Measurements from ENCODE around the gene MTA1. TPM values are rescaled to one million over a fixed set of nuclear protein-coding genes. Genes with fewer than 3 reads are reported as not detected.

Gene MTA1
- total RNA-seq, 4 donors from 2014 or later, result 34.3 to 75.0 (median 49.2) TPM

DNA sequence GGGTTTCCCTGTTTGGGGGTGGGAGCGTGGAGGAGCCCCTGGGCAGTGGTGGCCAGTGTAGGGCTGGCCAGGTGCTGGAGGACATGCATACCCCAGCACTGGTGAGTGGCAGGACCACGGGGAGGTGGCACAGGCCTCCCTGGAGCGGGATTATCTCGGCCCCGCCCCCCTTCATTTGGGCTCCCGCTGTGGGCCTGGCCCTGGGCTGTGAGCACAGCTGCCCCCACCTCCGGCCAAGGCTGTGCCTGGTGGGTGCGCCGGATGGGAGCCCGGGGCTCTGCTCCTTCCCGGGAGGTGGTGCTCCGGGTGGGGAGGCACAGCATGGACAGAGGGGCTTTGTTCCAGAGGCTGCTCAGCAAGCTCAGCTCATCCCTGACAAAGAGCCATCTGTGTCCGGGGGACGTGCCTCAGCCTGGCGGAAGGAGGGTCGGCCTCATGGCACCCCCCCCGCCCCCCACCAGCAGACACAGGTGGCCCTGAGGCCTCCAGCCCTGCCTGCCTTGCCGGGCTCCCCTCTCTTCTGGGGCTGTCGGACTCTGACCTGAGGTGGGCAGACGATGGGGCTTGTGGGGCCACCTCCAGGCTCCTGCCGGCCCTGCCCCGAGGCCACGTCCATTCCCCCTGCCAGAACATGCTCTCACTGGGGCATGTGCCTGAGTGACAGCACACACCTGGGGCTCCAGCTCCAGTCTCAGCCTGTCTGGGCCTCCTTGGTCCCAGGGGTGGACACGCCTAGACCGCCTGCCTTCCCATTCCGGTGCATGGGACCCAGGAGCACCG lies 79.8 kb downstream of the MTA1 start:
- TF ChIP-seq, protein P1, sequence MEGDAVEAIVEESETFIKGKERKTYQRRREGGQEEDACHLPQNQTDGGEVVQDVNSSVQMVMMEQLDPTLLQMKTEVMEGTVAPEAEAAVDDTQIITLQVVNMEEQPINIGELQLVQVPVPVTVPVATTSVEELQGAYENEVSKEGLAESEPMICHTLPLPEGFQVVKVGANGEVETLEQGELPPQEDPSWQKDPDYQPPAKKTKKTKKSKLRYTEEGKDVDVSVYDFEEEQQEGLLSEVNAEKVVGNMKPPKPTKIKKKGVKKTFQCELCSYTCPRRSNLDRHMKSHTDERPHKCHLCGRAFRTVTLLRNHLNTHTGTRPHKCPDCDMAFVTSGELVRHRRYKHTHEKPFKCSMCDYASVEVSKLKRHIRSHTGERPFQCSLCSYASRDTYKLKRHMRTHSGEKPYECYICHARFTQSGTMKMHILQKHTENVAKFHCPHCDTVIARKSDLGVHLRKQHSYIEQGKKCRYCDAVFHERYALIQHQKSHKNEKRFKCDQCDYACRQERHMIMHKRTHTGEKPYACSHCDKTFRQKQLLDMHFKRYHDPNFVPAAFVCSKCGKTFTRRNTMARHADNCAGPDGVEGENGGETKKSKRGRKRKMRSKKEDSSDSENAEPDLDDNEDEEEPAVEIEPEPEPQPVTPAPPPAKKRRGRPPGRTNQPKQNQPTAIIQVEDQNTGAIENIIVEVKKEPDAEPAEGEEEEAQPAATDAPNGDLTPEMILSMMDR (IDR thresholded peaks at IDR 0.05; ENCODE audit: low read depth), result no peak

DNA sequence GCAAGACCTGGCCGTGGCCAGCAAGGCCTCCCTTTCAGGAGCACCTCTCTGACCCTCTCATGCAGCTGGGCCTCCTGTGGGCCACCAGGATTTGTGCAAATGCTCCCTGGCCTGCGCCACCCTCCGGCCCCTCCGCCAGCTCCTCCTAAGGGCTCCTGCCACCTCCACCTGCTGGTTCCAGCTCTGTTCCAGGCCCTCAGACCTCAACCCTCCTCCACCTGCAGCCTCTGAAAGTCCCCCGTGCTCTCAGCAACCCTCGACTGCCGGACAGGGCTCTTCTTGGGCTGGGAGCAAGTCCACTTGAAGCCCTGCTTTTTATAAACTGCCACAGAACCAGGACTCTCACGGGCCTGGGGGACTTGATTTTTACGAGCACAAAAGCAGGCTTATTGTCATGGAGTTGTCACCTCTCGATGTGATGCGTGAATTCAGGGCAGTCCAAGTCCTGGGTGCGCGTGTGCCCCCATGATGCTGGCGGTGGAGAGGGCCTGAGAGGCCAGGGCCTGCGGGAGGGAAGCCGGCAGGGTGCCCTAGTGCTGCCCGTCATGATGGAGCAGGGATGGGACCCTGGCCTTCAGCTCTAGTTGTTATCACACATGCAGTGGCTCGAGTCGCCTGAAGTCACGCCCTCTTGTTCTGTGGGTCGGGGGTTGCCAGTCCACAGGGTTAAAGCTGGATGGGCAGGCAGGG lies 80.6 kb downstream of the MTA1 start:
- TF ChIP-seq, protein P1 (IDR thresholded peaks at IDR 0.05; ENCODE audit: low read depth), result no peak

DNA sequence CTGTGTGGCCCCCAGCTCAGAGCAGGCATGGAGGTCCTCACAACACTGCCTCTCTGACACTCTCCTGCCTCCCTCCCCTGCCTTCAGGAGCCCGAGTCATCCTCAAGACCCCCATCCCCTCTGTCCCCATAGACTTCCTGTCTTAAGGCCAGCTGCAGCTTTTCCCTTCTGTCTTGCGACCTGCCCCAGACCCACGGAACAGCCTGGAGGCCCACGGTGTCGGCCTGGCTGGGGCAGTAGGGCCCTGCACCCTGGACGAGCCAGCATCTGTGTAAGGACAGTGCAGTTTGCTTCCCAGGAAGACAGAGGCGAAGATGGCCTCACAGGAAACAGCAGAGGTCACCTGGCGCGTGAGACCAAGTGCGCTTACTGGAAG lies 81.1 kb downstream of the MTA1 start:
- TF ChIP-seq, protein P1 (IDR thresholded peaks at IDR 0.05; ENCODE audit: low read depth), result no peak

DNA sequence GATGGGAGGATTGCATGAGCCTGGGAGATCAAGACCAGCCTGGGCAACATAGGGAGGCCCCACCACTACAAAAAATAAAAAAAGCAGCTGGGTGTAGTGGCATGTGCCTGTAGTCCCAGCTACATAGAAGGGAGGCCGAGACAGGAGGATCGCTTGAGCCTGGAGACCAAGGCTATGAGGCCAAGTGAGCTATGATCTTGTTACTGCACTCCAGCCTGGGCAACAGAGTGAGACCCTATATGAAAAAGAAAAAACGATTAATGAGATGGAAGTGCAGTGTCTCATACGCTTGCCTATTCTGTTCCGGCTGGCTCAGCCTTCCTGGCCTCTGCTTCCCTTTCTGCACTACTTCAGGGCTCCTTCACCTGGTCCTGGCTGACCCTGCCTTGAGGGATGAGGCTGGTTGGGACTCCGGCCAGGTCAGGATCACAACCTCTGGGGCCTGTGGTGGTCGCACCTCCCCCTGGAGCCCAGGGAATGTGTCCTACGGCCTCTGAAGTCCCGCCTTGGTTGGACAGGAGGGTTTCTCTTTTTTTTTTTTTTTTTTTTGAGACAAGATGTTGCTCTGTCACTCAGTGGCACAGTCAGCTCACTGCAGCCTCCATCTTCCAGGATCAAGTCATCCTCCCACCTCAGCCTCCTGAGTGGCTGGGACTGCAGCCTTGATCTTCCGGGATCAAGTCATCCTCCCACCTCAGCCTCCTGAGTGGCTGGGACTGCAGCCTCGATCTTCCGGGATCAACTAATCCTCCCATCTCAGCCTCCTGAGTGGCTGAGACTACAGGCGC lies 82.1 kb downstream of the MTA1 start:
- TF ChIP-seq, protein P1 (IDR thresholded peaks at IDR 0.05; ENCODE audit: low read depth), result no peak

DNA sequence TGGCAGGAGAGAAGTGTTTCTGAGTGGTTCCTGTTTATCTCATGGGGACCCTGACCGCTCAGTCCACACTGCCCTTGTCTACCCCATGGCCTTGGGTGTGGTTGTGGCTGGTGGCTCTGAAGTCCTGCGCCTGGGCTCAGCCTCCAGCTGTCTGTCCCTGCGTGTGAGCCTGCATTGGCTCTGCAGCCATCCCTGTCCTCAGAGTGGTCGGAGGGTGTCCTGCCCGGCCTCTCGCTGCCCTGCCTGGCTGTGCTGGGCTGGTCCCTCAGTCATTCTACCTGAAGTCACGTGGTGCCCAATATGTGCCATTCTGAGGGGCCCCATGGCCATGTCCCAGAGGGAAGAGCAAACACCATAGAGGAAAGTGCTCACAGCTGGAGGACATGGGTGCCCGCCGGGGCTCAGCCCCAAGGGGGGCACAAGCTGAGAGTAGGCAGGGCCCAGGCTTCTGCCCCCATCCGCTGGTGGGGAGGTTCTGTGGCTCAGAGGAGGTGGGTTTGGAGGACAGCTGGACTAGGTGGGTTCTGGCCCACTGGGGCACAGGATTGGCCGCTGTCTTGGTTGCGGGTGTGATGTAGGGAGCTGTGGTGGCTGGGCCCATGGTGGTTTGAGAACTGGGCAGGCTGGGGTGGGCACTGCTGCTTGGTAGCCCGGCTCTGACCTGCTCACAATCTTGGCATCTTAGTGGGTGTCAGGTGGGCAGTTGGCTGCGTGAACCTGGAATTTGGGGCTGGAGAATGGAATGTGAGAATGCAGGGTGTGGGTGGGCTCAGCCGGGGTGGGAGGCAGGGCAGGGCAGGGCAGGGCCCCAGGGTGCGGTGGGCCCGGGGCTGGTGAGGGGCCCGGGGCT lies 83.0 kb downstream of the MTA1 start:
- TF ChIP-seq, protein P1 (IDR thresholded peaks at IDR 0.05; ENCODE audit: low read depth), result no peak

DNA sequence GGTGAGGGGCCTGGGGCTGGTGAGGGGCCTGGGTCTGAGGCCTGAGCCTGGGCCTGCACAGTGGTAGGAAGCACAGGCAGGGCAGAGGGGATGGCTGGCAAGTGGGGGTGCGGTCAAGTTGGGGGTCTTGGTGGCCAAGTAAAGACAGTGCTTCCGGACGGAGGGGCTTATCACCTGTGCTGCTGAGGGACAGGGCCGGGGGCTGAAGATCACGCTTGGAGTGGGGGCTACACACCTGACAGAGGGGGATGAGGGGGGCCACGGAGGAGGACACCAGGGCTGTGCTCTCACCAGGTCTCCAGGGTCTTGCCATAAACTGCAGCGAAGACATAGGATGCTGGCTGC lies 83.6 kb downstream of the MTA1 start:
- TF ChIP-seq, protein P1 (IDR thresholded peaks at IDR 0.05; ENCODE audit: low read depth), result no peak

Data from subcutaneous adipose tissue (tissue), 4 donors.